ENCODE results near the gene RORC. TPM values are rescaled to one million over a fixed set of nuclear protein-coding genes. Genes with fewer than 3 reads are reported as not detected.

Gene RORC
- total RNA-seq, 1 experiment from 2014 or later = 0.44 TPM

GRCh38 chr1:151839457-151840403 is 8.1 kb upstream of the RORC start, which contains the start of gene C2CD4D (continued):
- 0 out of 2 replicates have a peak, but pooled peaks have one; percentile 17 for TF ChIP-seq ZBTB21 (CRISPR knock-in tag; IDR thresholded peaks at IDR 0.05; ENCODE audit: borderline replicate concordance)
- TF ChIP-seq ATF6 (CRISPR knock-in tag; IDR thresholded peaks at IDR 0.05) = no peak
- no peak for TF ChIP-seq CBFB (CRISPR knock-in tag; IDR thresholded peaks at IDR 0.05; ENCODE audit: low read depth)
- peak; percentile 81; the same call in 1 of the 2 replicates for TF ChIP-seq FOXP1 (CRISPR knock-in tag; IDR thresholded peaks at IDR 0.05; ENCODE audit: borderline replicate concordance)
- no peak for TF ChIP-seq ZNF121 (CRISPR knock-in tag; IDR thresholded peaks at IDR 0.05)
- no peak; the same call in 1 of the 2 replicates for TF ChIP-seq CREM (CRISPR knock-in tag; IDR thresholded peaks at IDR 0.05)
- TF ChIP-seq PRRX2 (CRISPR knock-in tag; IDR thresholded peaks at IDR 0.05) = no peak
- TF ChIP-seq, protein P1, sequence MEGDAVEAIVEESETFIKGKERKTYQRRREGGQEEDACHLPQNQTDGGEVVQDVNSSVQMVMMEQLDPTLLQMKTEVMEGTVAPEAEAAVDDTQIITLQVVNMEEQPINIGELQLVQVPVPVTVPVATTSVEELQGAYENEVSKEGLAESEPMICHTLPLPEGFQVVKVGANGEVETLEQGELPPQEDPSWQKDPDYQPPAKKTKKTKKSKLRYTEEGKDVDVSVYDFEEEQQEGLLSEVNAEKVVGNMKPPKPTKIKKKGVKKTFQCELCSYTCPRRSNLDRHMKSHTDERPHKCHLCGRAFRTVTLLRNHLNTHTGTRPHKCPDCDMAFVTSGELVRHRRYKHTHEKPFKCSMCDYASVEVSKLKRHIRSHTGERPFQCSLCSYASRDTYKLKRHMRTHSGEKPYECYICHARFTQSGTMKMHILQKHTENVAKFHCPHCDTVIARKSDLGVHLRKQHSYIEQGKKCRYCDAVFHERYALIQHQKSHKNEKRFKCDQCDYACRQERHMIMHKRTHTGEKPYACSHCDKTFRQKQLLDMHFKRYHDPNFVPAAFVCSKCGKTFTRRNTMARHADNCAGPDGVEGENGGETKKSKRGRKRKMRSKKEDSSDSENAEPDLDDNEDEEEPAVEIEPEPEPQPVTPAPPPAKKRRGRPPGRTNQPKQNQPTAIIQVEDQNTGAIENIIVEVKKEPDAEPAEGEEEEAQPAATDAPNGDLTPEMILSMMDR (IDR thresholded peaks at IDR 0.05) = no peak
- 0 out of 2 replicates have a peak, but pooled peaks have one; percentile 22 for TF ChIP-seq NR2C2 (CRISPR knock-in tag; IDR thresholded peaks at IDR 0.05)
- no peak for TF ChIP-seq ATF1 (CRISPR knock-in tag; IDR thresholded peaks at IDR 0.05)
- no peak for TF ChIP-seq ZNF512 (CRISPR knock-in tag; IDR thresholded peaks at IDR 0.05; ENCODE audit: borderline replicate concordance)
- no peak for TF ChIP-seq TEAD4 (CRISPR knock-in tag; IDR thresholded peaks at IDR 0.05)
- no peak for TF ChIP-seq ATF3 (CRISPR knock-in tag; conservative IDR thresholded peaks at IDR 0.05)
- no peak for TF ChIP-seq ZNF396 (CRISPR knock-in tag; IDR thresholded peaks at IDR 0.05; ENCODE audit: borderline replicate concordance)
- TF ChIP-seq, protein P2, sequence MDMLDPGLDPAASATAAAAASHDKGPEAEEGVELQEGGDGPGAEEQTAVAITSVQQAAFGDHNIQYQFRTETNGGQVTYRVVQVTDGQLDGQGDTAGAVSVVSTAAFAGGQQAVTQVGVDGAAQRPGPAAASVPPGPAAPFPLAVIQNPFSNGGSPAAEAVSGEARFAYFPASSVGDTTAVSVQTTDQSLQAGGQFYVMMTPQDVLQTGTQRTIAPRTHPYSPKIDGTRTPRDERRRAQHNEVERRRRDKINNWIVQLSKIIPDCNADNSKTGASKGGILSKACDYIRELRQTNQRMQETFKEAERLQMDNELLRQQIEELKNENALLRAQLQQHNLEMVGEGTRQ (CRISPR knock-in tag; IDR thresholded peaks at IDR 0.05) = no peak
- no peak for TF ChIP-seq IRF2 (CRISPR knock-in tag; IDR thresholded peaks at IDR 0.05; ENCODE audit: borderline replicate concordance, low read depth)
- TF ChIP-seq, protein P3, sequence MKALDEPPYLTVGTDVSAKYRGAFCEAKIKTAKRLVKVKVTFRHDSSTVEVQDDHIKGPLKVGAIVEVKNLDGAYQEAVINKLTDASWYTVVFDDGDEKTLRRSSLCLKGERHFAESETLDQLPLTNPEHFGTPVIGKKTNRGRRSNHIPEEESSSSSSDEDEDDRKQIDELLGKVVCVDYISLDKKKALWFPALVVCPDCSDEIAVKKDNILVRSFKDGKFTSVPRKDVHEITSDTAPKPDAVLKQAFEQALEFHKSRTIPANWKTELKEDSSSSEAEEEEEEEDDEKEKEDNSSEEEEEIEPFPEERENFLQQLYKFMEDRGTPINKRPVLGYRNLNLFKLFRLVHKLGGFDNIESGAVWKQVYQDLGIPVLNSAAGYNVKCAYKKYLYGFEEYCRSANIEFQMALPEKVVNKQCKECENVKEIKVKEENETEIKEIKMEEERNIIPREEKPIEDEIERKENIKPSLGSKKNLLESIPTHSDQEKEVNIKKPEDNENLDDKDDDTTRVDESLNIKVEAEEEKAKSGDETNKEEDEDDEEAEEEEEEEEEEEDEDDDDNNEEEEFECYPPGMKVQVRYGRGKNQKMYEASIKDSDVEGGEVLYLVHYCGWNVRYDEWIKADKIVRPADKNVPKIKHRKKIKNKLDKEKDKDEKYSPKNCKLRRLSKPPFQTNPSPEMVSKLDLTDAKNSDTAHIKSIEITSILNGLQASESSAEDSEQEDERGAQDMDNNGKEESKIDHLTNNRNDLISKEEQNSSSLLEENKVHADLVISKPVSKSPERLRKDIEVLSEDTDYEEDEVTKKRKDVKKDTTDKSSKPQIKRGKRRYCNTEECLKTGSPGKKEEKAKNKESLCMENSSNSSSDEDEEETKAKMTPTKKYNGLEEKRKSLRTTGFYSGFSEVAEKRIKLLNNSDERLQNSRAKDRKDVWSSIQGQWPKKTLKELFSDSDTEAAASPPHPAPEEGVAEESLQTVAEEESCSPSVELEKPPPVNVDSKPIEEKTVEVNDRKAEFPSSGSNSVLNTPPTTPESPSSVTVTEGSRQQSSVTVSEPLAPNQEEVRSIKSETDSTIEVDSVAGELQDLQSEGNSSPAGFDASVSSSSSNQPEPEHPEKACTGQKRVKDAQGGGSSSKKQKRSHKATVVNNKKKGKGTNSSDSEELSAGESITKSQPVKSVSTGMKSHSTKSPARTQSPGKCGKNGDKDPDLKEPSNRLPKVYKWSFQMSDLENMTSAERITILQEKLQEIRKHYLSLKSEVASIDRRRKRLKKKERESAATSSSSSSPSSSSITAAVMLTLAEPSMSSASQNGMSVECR (CRISPR knock-in tag; IDR thresholded peaks at IDR 0.05; ENCODE audit: borderline replicate concordance) = peak; percentile 34; the same call in 1 of the 2 replicates
- TF ChIP-seq MXD4 (CRISPR knock-in tag; IDR thresholded peaks at IDR 0.05; ENCODE audit: borderline replicate concordance) = no peak
- TF ChIP-seq, protein P4, sequence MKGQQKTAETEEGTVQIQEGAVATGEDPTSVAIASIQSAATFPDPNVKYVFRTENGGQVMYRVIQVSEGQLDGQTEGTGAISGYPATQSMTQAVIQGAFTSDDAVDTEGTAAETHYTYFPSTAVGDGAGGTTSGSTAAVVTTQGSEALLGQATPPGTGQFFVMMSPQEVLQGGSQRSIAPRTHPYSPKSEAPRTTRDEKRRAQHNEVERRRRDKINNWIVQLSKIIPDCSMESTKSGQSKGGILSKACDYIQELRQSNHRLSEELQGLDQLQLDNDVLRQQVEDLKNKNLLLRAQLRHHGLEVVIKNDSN (CRISPR knock-in tag; IDR thresholded peaks at IDR 0.05) = 0 out of 2 replicates have a peak, but pooled peaks have one; percentile 10
- TF ChIP-seq ATF2 (CRISPR knock-in tag; IDR thresholded peaks at IDR 0.05; ENCODE audit: borderline replicate concordance, low read depth) = no peak
- 0 out of 2 replicates have a peak, but pooled peaks have one; percentile 16 for TF ChIP-seq TEAD1 (CRISPR knock-in tag; IDR thresholded peaks at IDR 0.05)
- TF ChIP-seq TCF7 (CRISPR knock-in tag; IDR thresholded peaks at IDR 0.05; ENCODE audit: low read depth) = no peak
- no peak for TF ChIP-seq HMGA2 (CRISPR knock-in tag; IDR thresholded peaks at IDR 0.05)
- no peak for TF ChIP-seq ZNF219 (CRISPR knock-in tag; IDR thresholded peaks at IDR 0.05; ENCODE audit: borderline replicate concordance)

All from WTC11 (cell line).